ENCODE results near the gene ACSL5.
"Not testable (repeated sequence)": the region's sequence is repeated elsewhere in the genome, so short reads cannot be mapped to it uniquely, and the experiment has no call there.

ACSL5 gene

DNA sequence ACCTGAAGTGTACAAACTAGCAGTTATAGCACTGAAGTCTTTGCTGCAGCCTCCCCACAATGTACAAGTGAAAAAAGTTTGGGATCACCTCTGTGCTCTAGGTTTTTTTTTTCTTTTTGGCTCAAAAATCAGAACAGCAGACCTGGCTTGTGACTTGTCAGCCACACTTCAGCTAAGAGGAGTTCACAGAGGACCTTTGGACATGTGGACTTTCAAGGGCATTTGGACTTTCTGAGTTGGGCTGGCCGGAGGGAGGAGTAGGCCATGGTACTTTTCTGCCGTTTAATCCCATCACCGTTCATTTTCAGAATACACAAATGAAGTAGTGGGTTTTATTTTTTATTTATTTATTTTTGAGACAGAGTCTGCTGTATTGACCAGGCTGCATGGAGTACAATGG, 21.9 kb upstream of the ACSL5 start:
- DNase-seq, result no peak

DNA sequence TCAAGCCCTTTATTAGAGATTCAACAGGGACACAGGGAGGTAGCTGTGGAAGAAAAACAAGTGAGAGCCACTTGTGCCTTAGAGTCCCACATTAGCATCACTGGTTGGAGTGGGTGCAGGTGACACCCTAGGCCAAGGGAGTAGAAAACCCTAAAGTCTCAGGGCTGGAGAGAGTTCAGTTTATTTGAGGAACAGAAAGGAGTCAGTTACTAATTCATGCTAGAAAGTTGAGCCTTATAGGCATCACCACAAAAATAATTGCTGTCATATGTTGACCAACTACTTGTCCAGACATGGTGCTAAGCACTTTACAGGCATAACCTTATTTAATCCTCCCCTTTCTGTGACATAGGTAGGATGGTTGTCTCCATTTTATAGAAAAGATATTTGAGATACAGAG, 20.9 kb upstream of the ACSL5 start:
- DNase-seq, result no peak

DNA sequence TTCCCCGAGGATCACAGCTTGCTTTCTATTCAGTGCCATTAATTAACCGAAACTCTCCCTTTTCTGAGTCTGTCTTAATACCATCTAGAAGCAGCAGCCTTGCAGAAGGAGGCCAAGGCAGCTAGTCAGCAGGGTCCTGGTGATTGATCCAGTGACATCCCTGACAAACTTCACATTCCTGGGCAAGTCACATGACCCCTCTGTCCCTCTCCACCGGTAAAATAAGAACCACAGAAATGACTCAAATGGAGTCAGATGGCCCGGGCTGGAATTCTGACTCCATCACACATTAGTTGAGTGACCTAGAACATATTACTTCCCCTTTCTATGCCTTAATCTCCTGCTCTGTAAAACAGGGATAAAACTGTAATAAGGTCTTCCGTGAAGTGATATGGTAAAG, 17.2 kb upstream of the ACSL5 start:
- DNase-seq, result no peak

DNA sequence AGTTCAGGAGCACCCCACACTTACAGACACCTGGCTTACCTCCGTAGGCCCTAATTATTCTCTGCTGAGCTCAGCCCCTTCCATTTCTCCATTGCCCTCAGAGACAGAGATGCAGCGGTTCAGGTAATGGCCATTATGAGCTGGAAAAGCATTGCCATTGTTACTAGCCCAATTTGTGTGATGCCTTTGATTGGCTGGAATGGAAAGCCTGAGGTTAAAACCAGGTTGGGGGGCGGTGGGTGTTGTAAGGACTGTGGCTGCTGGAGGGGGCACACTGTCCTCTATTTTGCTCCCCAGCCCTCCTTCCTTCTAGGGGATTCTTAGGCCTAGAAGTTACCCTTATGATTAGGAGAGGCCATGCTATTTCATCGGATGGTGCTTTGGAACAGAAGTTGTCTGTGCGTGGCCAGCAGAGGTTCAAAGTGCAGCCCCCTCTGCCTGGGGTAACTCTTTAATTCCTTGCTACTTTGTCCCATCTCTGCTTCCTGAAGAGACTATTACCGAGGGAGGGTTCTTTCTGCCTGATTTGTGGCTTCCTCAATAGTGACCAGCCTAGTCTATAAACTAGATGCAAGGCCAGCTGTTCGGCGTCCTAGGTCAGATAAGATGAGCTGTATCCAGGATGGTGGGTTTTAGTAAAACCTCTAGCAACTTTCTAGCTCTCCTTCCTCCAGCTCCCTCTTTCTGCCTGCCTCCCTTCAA, 14.2 kb upstream of the ACSL5 start:
- DNase-seq, result no peak

DNA sequence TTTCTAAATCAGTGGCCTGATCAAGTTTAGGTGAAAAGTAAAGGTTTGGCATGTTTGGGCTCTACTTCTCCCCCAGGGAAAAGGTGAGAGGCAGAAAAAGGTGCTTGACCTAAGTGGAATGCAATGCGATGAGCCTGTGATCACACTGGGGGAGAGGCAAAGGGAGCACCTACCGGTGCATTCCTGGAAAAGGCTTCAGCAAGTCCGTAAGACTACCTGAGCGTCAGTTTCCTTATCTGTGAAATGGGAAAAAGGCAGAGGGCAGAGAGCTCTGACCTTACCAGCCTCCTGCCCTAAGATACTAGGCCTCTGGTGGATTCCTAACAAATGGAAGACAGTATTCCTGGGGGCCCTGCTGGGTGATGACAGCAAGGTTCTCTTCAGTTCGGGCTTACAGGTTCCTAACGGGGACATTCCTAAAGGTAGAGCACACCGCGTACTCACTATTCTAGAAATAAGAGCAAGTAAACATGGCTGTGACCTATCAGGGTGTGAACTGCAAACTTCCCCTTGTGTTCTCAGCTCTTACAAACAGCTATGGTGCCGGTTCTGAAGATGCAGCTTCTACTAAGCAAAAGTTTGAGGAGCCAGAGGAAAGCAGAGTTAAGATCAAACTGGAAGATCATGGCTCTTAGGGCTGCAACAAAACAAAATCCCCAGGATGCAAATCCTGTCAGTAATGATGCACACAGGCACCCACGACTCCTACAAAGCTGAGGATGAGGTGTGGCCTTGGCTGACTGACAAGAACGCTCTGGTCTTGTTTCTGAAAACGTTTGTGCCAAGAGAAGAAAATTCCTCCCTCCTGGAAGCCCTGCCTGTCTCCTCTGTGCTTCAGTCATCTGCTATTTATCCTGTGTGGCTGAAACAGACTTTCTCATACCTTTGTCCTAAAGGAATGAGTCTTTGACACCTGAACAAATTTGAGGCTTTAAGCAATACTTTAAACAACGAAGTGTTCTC, 13.3 kb upstream of the ACSL5 start:
- no peak for DNase-seq

DNA sequence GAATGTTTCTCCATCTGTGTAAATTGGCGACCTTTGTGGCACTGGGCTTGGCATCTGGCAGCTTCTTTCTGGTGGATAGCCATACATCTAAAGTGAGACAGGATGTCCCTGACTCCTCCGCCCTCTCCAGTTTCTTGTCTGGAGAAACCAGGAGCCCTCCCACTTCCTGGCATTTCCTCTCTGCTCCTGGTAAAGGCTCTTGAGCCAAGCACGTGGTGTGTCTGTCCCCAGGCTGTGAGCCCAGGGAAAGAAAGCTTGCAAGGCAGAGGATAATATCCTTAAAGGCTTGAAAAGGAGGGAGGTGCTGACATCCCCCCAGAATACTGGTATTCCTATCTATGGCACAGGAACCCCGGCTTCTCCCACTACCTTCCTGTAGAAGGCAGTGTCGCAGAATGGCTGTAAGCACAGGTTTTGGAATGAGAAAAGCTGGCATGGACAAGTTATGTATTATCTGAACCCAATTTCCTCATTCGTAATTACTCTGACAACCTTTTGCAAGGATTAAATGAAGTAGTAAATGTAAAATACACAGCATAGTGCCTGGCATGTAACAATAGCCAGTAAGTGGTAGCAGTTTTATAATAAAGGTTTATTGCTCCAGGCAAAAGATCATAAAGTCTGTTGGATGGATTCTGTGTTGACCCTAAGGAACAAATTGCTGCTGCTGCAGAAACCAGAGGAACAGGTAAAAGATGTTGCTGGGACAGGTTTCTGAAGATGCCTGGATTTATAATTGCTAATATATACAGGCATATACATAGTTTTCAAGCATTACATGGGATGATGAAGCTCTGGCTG, 11.8 kb upstream of the ACSL5 start:
- DNase-seq, result no peak

DNA sequence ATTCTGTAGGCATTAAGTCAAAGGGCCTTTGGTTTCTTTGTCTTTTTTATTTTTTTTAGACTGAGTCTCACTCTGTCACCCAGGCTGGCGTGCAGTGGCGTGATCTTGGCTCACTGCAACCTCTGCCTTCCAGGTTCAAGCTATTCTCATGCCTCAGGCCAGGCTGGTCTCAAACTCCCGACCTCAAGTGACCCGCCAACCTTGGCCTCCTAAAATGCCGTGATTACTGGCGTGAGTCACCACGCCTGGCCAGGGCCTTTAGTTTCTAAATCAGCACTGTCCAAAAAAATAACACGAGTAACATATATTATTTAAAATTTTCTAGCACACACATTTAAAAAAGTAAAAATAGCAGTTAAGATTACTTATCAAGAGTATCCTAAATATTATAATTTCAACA, 11.1 kb upstream of the ACSL5 start:
- no peak for DNase-seq

DNA sequence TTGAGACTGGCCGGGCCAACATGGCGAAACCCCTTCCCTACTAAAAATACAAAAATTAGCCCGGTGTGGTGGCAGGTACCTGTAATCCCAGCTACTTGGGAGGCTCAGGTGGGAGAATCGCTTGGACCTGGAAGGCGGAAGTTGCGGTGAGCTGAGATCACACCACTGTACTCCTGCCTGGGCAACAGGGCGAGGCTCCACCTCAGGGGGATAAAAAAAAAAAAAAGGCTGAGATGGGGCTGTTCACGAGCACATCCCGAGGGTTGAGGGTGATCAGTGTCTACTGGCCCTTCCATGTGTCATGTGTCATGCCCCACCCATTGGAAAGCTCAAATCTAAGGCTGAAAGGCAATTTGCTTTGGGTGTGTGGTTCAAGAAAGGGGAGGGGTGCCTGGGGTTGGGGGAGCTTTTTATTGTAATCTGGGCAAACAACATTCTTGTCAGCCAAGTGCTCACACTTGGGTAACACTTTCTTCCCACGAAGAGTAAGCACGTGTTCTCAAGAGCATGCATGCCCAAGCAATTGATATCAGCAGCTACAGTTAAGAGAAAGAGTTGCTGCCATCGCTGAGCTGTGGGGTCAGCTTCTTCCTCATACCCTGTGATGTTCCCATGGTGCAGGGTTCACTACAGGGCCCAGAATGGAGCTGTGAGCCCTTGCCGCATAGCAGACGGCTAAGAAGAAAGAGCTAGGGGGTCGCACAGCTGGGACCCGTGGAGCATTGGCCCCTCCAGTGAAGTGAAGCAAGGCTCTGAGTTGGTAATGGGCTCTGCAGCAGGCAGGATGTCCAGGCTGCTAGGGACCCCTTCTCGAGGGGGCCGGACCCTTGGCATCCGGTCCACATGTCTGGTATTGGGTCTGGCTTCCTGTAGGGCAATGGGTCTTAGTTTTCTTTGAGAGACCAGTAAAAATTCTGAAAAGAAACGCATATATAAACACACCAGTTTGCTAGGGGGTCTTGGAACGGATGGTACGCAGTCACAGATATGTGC, 9.9 kb upstream of the ACSL5 start:
- DNase-seq, result no peak

DNA sequence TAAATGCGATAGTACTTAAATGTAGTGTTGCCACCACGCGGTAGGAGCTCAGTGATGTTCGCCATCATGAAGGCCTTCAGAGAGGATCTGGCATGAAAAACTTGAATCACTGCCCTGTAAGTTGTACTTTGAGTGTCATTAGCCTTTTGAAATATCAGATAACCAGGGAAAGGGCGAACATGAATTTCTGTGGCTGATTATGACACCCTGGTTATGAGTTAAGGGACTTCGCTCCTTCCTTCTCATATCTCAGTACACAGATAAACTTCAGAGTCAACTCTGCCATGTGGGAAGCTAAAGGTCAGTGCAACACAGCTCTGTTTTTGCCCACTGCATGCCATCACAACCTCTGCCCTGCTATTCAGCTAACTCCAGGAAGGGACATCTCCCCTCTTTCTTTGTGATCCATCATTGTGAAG, 8.9 kb upstream of the ACSL5 start:
- no peak for DNase-seq

DNA sequence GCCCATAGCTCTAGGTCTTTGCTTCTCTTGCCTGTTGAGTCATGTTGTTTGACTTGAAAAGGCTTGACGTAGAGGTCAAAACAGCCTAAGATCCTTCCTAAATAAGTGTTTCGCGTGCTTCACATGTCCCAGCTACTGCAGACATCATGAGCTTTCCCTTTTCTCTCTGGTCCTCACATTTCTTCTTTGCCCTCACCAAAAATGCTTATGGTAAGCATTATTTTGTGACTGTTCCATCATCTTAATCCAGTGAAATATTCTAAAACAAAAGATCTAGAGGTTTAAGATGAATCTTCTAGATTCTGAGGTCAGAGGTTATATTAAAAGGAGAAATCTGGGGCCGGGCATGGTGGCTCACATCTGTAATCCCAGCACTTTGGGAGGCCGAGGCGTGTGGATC, 8.5 kb upstream of the ACSL5 start:
- DNase-seq, result no peak

DNA sequence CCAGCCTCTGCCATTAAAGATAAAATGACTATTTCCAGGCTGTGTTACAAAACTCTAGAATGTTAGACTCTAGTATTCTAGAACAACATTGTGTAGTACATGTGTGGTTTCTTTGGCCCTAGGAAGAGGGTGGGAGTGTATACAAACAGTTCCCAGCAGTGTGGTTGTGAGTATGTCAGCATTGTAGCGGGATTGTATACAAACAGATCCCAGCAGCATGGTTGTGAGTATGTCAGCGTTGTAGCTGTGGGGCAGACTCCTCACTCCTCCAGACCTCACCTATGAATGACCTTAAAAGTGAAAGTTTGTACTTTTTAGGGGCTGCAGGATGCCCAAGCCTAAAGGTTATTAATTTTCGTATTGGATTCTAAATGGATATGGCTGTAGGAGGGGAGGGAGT, 6.9 kb upstream of the ACSL5 start:
- DNase-seq, result no peak

DNA sequence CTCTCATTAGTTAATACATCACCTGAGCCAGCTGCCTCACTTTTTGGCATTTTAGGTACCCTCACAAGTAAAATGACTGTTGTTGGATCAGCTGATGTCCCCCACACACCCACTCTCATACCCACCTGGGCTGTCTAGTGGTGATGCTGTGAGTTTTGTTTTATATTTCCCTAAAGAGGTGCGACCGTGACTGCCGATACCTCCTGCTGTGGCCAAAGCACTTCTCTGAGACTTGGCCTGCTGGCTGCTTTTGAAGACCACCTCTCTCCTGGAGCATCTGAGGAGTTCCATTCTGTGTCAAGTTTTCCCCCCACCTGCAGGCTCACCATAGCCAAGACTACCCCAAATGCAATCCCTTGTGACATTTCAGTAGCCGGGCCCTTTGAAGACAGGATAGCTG, 6.4 kb upstream of the ACSL5 start:
- no peak for DNase-seq

DNA sequence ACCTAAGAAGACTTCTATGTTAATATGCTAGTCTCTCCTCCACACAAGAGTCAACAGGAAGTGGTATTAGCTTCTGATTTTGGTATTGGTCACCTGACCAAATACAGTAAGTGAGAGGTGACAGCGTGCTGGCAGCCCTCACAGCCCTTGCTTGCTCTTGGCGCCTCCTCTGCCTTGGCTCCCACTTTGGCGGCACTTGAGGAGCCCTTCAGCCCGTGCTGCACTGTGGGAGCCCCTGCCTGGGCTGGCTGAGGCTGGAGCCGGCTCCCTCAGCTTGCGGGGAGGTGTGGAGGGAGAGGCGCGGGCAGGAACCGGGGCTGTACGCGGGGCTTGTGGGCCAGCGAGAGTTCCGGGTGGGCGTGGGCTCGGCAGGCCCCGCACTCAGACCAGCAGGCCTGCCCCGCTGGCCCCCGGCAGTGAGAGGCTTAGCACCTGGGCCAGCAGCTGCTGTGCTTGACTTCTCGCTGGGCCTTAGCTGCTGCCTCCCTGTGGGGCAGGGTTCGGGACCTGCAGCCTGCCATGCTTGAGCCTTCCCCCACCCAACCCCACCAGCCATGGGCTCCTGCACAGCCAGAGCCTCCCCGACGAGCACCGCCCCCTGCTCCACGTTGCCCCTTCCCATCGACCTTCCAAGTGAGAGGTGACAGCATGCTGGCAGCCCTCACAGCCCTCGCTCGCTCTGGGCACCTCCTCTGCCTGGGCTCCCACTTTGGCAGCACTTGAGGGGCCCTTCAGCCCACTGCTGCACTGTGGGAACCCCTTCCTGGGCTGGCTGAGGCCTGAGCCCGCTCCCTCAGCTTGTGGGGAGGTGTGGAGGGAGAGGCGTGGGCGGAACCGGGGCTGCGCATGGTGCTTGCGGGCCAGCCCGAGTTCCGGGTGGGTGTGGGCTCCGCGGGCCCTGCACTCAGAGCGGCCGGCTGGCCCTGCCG, 4.2 kb upstream of the ACSL5 start:
- DNase-seq, result no peak

DNA sequence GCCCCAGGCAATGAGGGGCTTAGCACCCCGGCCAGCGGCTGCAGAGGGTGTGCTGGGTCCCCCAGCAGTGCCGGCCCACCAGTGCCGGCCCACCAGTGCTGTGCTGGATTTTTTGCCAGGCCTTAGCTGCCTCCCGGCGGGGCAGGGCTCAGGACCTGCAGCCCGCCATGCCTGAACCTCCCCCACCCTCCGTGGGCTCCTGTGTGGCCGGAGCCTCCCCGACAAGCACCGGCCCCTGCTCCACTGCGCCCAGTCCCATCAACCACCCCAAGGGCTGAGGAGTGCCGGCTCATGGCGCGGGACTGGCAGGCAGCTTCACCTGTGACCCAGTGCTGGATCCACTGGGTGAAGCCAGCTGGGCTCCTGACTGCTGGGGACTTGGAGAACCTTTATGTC, 3.5 kb upstream of the ACSL5 start:
- no peak for DNase-seq

DNA sequence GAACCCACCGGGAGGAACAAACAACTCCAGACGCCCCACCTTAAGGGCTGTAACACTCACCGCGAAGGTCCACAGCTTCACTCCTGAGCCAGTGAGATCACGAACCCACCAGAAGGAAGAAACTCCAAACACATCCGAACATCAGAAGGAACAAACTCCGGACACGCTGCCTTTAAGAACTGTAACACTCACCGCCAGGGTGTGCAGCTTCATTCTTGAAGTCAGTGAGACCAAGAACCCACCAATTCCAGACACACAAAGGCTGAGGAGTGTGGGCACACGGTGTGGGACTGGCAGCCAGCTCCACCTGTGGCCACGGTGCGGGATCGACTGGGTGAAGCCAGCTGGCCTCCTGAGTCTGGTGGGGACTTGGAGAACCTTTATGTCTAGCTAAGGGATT, 2.6 kb upstream of the ACSL5 start:
- not testable (repeated sequence) for DNase-seq

DNA sequence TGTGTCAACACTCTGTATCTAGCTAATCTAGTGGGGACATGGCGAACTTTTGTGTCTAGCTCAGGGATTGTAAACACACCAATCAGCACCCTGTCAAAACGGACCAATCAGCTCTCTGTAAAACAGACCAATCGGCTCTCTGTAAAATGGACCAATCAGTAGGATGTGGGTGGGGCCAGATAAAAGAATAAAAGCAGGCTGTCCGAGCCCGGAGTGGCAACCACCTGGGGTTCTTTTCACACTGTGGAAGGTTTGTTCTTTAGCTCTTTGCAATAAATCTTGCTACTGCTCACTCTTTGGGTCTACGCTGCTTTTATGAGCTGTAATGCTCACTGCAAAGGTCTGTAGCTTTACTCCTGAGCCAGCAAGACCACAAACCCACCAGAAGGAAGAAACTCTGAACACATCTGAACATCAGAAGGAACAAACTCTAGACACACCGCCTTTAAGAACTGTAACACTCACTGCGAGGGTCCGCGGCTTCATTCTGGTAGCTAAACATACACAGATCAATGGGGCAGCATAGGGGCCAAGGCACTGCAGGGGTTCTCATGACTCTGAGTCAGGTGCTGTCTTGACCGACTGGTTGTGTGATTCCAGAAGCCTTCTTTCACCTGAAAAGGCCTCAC, 1.6 kb upstream of the ACSL5 start:
- DNase-seq, result not testable (repeated sequence)

DNA sequence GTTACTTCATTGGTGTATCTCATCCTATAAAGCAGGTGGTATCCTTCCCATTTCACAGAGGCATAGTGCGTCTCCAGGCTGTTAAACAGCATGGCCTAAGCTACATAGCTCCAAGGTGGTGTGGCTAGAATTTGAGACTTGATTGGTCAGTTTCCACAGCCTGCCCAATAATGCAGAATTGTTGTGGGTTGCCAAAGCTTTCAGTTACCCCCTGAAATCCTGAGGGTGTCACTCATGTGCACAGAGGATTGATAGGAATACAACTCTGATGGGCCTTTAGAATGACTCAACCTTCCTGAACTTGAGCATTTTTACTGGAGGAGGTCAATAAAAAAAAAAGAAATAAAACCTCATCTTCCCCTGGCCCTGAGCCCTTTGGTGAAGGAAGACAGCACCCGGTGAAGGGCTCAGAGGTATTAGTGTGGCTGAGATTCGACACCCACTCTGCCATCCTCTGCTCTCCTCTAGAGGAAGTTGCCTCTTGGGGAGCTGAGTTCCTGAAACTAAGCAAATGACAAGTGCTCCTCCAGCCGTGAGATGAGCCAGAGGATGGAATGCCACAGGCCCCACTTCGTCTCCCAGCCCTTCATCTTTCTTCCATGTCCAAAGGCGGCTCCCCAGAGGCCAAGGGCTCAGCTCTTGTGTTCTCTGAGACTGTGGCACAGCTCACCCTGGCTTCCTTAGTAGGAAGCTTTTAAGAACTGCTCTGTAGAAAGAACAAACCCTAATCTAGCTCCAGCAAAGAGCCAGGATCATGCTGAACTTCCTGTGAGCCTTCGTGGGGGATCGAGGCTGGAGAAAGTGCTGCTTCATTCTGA, 1.0 kb downstream of the ACSL5 start:
- no peak for DNase-seq

DNA sequence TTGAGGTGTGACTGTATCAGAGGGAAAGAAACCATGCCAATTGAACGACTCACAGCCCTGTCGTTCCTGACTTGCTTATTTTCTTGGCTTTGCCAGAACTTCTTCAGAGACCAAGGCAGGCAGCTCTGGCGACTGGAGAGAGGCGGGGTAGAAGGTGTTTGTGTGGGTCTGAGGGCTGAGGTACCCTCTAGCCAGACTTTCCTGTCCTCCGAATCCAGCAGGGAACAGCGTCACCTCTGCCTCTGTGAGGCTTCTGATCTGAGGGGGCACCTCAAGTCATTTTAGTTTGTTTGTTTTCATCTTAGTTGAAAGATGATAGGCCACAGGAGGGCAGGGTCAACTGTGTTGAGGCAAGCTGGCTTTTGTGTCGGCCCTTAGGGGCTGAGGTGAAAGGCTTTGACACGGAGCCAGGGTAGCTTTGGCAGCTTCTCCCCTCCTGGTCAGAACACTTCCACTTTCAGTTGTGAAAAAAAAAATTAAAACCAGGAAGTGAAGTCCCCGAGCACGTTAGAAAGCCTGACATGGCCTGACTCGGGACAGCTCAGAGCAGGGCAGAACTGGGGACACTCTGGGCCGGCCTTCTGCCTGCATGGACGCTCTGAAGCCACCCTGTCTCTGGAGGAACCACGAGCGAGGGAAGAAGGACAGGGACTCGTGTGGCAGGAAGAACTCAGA, 1.9 kb downstream of the ACSL5 start:
- no peak for DNase-seq

DNA sequence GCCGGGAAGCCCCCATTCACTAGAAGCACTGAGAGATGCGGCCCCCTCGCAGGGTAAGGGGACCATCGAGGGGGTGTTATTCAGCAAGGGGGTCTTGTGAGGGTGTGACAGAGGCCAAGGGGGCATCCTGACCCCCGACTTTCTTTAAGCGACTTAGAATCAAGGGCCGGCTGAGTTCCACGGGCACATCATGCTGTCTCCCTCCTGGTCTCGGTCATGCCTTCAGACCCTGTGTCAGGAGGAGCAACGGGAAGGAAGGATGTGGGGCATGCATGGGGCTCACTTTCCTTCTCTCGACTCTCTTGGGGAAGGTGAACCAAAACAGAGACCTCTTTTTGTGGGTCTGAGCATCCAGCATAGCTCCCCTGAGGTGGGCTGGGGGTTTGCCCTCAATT, 2.5 kb downstream of the ACSL5 start:
- DNase-seq, result no peak
